Measurements from ENCODE around the gene AUTS2.

Gene AUTS2

GRCh38 chr7:70837589-70837988 lies 1239.3 kb downstream of the AUTS2 start:
- DNase-seq: no peak

- DNase-seq: no peak
Measured at GRCh38 chr7:70838292-70838907, 1240.1 kb downstream of the AUTS2 start.

All from NCI-H748 treated with DMSO at 0.1 percent for 48 hours (cell line).